HepG2 (cell line): ENCODE measurements around the gene RNPS1. TPM values are rescaled to one million over a fixed set of nuclear protein-coding genes. Genes with fewer than 3 reads are reported as not detected.

Experiments
- ATAC-seq: fragments of 200-7000 bp; cut with Tn5 transposase; 3 replicates; pipeline ENCODE4 v1.9.1; 2020; ENCODE audit warnings: mild to moderate bottlenecking, moderate library complexity
- BruUV-seq: library from RNA; stranded (reverse); fragments of 400-500 nt; replicated peaks from 2 replicates; lab custom pipeline; 2021; lab: Mats Ljungman, UMichigan
- CTCF ChIA-PET: fragments of 300-600 bp; formaldehyde crosslinking; extraction: SDS; loops from one replicate; lab custom pipeline; 2021; ENCODE audit warnings: low total read pairs, inconsistent platforms, low intra/inter-chr PET ratio; lab: Yijun Ruan, JAX
- POLR2A ChIA-PET: fragments of 350-600 bp; sonication (Branson Sonifier 250); formaldehyde crosslinking; loops from one replicate; lab custom pipeline; 2020; ENCODE audit warnings: antibody characterized with exemption, inconsistent platforms; lab: Yijun Ruan, JAX
- DNase-seq: peaks from one replicate; pipeline ENCODE4 v3.0.0-alpha.2; 2015; ENCODE audit warnings: low spot score
- FAIRE-seq: peaks from 3 replicates; lab custom pipeline; 2011; peaks lifted over from hg19 to GRCh38; lab: Jason Lieb, UNC
- H2AFZ ChIP-seq: one replicate; pipeline ENCODE4 v1.6.1; 2011; ENCODE audit warnings: low read length, inconsistent platforms
- H3K27ac ChIP-seq: fragments of 300-600 bp; 3 replicates; pipeline ENCODE4 v1.8.0; 2011; ENCODE audit warnings: mixed run types, mild to moderate bottlenecking, mixed read lengths, low read length, inconsistent platforms; ENCODE audit not compliant: insufficient read depth; ENCODE audit errors: extremely low read length
- H3K27me3 ChIP-seq, 2 experiments: fragments of 200-600 bp in 1 of 2; 2 replicates in 1 of 2; 3 replicates in 1 of 2; pipeline versions ENCODE4 v1.6.0 to v1.8.0; 2011; ENCODE audit warnings: low read length in 2 of 2, mild to moderate bottlenecking in 2 of 2, moderate library complexity in 2 of 2, inconsistent platforms in 1 of 2; ENCODE audit not compliant: insufficient read depth in 2 of 2, control insufficient read depth in 1 of 2
- H3K36me3 ChIP-seq, 2 experiments: fragments of 200-600 bp in 1 of 2; replicated peaks in 1 of 2; 2 replicates in 1 of 2; 3 replicates in 1 of 2; pipeline versions ENCODE4 v1.5.1 to v1.8.0; 2011; ENCODE audit warnings: low read length in 2 of 2, inconsistent platforms in 1 of 2; ENCODE audit not compliant: insufficient read depth in 2 of 2, control insufficient read depth in 1 of 2
- H3K4me1 ChIP-seq: 2 replicates; pipeline ENCODE4 v1.5.1; 2012; ENCODE audit warnings: low read length, inconsistent platforms; ENCODE audit not compliant: insufficient read depth
- H3K4me2 ChIP-seq: 2 replicates; pipeline ENCODE4 v1.6.0; 2011; ENCODE audit warnings: low read depth, low read length, inconsistent platforms
- H3K4me3 ChIP-seq, 3 experiments: fragments of 200-600 bp in 1 of 3; sonication (generic), shearing (Covaris generic) in 1 of 3; replicated peaks in 1 of 3; 2 replicates each; pipeline ENCODE4 v1.5.1; 2011 to 2016; ENCODE audit warnings: low read length in 3 of 3, inconsistent platforms in 2 of 3, low read depth in 2 of 3, mild to moderate bottlenecking in 2 of 3, control low read depth in 1 of 3, mixed read lengths in 1 of 3; ENCODE audit not compliant: insufficient read depth in 1 of 3
- H3K79me2 ChIP-seq: one replicate; pipeline ENCODE4 v1.6.1; 2011; ENCODE audit warnings: low read length, inconsistent platforms; ENCODE audit not compliant: insufficient read depth
- H3K9ac ChIP-seq: 2 replicates; pipeline ENCODE4 v1.6.0; 2011; ENCODE audit warnings: mild to moderate bottlenecking, low read depth, low read length, inconsistent platforms; ENCODE audit not compliant: insufficient read depth
- H3K9me3 ChIP-seq: 2 replicates; pipeline ENCODE4 v1.5.1; 2012; ENCODE audit warnings: mild to moderate bottlenecking, low read length
- H4K20me1 ChIP-seq: 2 replicates; pipeline ENCODE4 v1.6.0; 2011; ENCODE audit warnings: inconsistent platforms, mild to moderate bottlenecking, low read length, moderate library complexity; ENCODE audit not compliant: insufficient read depth
- AGO2 ChIP-seq: fragments of 200-400 bp; formaldehyde crosslinking; optimal IDR thresholded peaks from 2 replicates; pipeline ENCODE3; 2017; ENCODE audit warnings: mild to moderate bottlenecking, low read depth, low read length, moderate library complexity
- FOSL2 ChIP-seq: sonication (generic); formaldehyde crosslinking; IDR thresholded peaks from 2 replicates; pipeline ENCODE4 v1.4.0; 2020; ENCODE audit warnings: missing genetic modification reagents
- FOXP4 ChIP-seq: sonication (generic); formaldehyde crosslinking; IDR thresholded peaks from 2 replicates; pipeline ENCODE4 v1.4.0; 2020; ENCODE audit warnings: missing genetic modification reagents
- KLF16 ChIP-seq, 2 experiments: sonication (generic) in 1 of 2; formaldehyde crosslinking in 1 of 2; IDR thresholded peaks; 2 replicates each; pipeline versions ENCODE4 v1.6.1 to v1.8.0; 2016 to 2023; ENCODE audit warnings: missing genetic modification reagents in 2 of 2, missing compliant biosample characterization in 1 of 2
- KLF6 ChIP-seq: IDR thresholded peaks from 2 replicates; pipeline ENCODE4 v1.8.0; 2016; ENCODE audit warnings: missing biosample characterization, missing genetic modification reagents
- LRRFIP1 ChIP-seq: sonication (generic); formaldehyde crosslinking; conservative IDR thresholded peaks from 2 replicates; pipeline ENCODE4 v1.4.0; 2020; ENCODE audit warnings: missing genetic modification reagents
- TGIF2 ChIP-seq: IDR thresholded peaks from 2 replicates; pipeline ENCODE4 v1.6.1; 2016; ENCODE audit warnings: control low read depth, missing compliant biosample characterization
- ZBTB7A ChIP-seq: sonication (generic); formaldehyde crosslinking; IDR thresholded peaks from 2 replicates; pipeline ENCODE4 v1.8.0; 2022; ENCODE audit warnings: mild to moderate bottlenecking, missing genetic modification reagents
- ZNF331 ChIP-seq: sonication (generic); formaldehyde crosslinking; IDR thresholded peaks from 2 replicates; pipeline ENCODE4 v1.4.0; 2020; ENCODE audit warnings: missing genetic modification reagents
- ZNF724P ChIP-seq: sonication (generic); formaldehyde crosslinking; IDR thresholded peaks from 2 replicates; pipeline ENCODE4 v1.8.0; 2022; ENCODE audit warnings: missing genetic modification reagents, borderline replicate concordance
- WGBS: methylation state at CpG from one replicate; pipeline ENCODE4 v1.1.6; 2017; ENCODE audit warnings: low lambda C conversion rate; 5-methylcytosine and 5-hydroxymethylcytosine counted together
- in situ Hi-C: cut with HindIII; loops from 2 replicates; pipeline ENCODE4 v1.10.0; 2017; ENCODE audit warnings: low pct_unique_long_range_greater_than_20kb; ENCODE audit not compliant: extremely low pct_ligation_motif_present
- intact Hi-C: fragments of 100-400 bp; cut with micrococcal nuclease; formaldehyde crosslinking; loops from one replicate; pipeline ENCODE4 v1.10.0; 2022; ENCODE audit not compliant: unreplicated experiment
- polyA plus RNA-seq, 8 experiments: library from polyadenylated mRNA; depleted of rRNA in 3 of 8; stranded (reverse) in 7 of 8; unstranded in 1 of 8; fragments of >200 nt; fragmentation: Illumina TruSeq in 4 of 8; extraction: Trizol in 4 of 8; gene quantifications; 2 replicates each; pipeline versions ENCODE4 v1.2.1 to v1.2.3, GENCODE V29; 2011 to 2016; ENCODE audit warnings: low read depth in 4 of 8, missing spikeins in 1 of 8, mixed read lengths in 1 of 8; ENCODE audit not compliant: insufficient read depth in 1 of 8
- total RNA-seq, 5 experiments: library from RNA; depleted of rRNA; stranded (reverse); fragments of >200 nt; fragmentation: Illumina TruSeq; extraction: Trizol; gene quantifications; 2 replicates each; pipeline ENCODE4 v1.2.3, GENCODE V29; 2016; ENCODE audit warnings: low read depth in 1 of 5

RNPS1 gene
- total and polyA plus RNA-seq, 2 of the 13 experiments (the other 11 are each of a cell fraction or from before 2014, with no cell fraction given), result 126 to 133 TPM

- TF ChIP-seq ZNF724P (CRISPR knock-in tag) (no peak), FOXP4 (no peak), KLF16 (CRISPR knock-in tag; IDR thresholded peaks at IDR 0.05) (no peak), AGO2 (peak; percentile 63), ZBTB7A (CRISPR knock-in tag) (no peak), TGIF2 (CRISPR knock-in tag) (no peak), KLF6 (CRISPR knock-in tag) (no peak)
These were observed 53.9 kb downstream of the RNPS1 start (continued) for GRCh38 chr16:2213817-2214718.

- Histone ChIP-seq H3K9me3 (no peaks in the 10 kb centered on the region), H3K79me2 (peaks cover 20% of the 10 kb centered on the region), H3K27ac (peak overlapping the region; percentile 25), H3K27me3 (no peaks in the 10 kb centered on the region; a peak in 1 of 5 replicates), H2AFZ (no peak overlapping the region), H3K4me1 (peaks cover 56% of the 10 kb centered on the region), H4K20me1 (0 out of 2 replicates have a peak, but pooled peaks cover 3% of the 10 kb centered on the region), H3K4me2 (peak overlapping the region; percentile 95), H3K36me3 (peaks cover 4 to 13% of the 10 kb centered on the region in 2 experiments; a peak in 4 of 5 replicates), H3K9ac (peak overlapping the region; percentile 95), H3K4me3 (peak overlapping the region; percentile 63 to 89 (median 69); a peak in 5 of 6 replicates)
- ChIA-PET POLR2A (interaction anchor here (0.6 to 0.7 kb wide), 2 partner anchors 14 to 48 kb away, joined by 3 read pairs; no protein-coding TSS in a partner anchor), CTCF (no interaction called here)
- TSS peak; percentile 73 for BruUV-seq
- in situ Hi-C loops, result no loop called here
- FAIRE-seq (no peak), ATAC-seq (no peak), DNase-seq (no peak)
- intact Hi-C loops, result no loop called here
- WGBS, result 48% methylated on average over 6 of the region's 19 CpGs
- TF ChIP-seq LRRFIP1 (CRISPR knock-in tag) (no peak), FOSL2 (CRISPR knock-in tag) (no peak), ZNF331 (CRISPR knock-in tag) (no peak)
These were observed 55.3 kb downstream of the RNPS1 start for GRCh38 chr16:2212362-2213324.
